Fibroblast of skin of right biceps (primary cell): ENCODE measurements around the gene MPV17L.
A peak's percentile ranks its signal among the peaks of the same experiment; 100 is the strongest.
"Not testable (repeated sequence)": the region's sequence is repeated elsewhere in the genome, so short reads cannot be mapped to it uniquely, and the experiment has no call there.

Experiments
- DNase-seq: peaks from one replicate; pipeline ENCODE4 v3.0.0-alpha.2; 2013

Gene MPV17L

DNA sequence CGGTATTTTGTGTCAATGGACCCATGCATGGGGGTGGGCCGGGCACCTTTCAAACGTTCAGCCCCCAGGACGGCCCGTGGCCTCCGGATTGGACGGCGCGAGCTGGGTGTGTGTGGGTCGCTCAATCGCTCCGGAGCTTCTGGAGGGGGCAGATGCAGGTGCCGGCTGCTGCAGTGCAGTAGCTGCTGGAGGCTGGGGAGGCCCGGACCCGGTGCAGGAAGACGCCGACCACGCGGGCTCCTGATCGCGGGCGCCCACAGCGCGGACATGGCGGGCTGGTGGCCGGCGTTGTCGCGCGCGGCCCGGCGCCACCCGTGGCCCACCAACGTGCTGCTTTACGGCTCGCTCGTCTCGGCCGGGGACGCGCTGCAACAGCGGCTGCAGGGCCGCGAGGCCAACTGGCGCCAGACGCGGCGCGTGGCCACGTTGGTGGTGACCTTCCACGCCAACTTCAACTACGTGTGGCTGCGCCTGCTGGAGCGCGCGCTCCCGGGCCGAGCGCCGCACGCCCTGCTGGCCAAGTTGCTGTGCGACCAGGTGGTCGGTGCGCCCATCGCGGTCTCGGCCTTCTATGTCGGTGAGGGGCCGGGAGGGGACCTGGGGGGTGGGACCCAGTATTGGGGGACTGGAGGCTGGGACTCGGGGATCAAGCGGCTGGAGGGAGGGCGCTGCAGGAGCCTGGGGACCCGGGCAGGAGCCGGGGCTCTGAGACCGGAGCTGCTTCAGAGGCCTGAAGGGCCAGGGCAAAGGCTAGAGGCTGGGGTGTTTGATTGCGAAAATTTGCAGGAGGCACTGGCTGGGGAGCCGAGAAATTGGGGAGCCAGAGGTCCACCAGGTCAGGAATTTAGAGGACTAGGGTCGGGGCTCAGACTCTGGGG, at the start of gene MPV17L:
MPV17L (plus strand) TSS at position 124 of the 878 bp plus-strand sequence; CDS start at position 268, 144 bp downstream.
- not testable (repeated sequence) for DNase-seq

DNA sequence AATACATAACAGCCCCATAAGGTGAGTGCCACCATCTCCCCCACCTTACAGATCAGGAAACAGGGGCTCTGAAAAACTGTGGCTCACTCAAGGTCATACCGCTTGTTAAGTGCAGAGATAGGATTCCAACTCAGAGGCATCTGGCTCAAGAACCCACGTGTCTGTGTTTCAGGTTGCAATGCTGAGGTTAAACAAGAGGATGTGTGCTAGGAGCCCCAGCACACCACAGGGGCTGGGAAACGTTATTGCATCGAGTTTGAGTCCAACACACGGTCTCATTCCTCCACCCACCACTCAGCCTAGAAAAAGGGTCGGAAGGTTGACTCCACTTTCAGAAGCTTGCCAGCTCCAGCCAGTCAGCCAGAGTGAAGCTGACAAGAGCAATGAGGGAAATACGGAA, 46.8 kb upstream of the MPV17L start:
- DNase-seq, result not testable (repeated sequence)

DNA sequence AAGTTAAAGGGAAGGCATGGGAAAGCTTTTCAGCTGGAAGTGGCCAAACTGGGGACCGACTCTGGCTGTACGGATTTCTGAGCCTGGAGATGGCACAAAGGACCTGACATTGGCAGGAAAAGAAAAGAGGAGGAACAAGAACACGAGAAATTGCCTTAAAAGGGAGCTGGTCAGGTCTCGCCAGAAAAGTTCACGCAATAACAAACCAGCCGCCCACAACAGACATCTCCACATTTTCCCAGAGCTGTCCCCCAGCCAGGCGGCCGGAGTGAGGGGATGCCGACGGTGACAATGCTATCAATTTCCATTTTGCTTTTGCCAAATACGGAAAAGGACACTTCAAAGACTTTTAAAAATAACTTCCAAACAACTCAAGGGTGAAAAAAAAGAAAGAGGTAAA, 44.3 kb upstream of the MPV17L start:
- not testable (repeated sequence) for DNase-seq

DNA sequence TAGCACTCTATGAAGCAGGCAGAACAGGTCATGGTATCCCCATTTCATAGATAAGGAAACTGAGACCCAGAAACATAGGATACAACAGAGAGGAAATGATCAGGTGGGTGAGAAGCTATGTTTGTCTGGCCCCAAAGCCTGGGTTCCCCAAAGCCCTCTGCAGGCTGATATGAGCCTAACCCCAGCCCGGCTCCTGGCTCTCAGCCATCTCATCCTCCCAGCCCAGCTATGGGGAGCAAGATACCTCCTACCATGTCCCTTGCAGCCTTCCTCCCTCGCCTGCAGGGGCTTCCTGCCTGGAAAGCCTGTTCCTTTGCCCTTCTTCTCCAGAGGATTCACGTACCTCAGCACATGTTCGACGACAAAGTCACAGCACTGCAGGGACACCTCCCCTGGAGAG, 43.8 kb upstream of the MPV17L start:
- not testable (repeated sequence) for DNase-seq

DNA sequence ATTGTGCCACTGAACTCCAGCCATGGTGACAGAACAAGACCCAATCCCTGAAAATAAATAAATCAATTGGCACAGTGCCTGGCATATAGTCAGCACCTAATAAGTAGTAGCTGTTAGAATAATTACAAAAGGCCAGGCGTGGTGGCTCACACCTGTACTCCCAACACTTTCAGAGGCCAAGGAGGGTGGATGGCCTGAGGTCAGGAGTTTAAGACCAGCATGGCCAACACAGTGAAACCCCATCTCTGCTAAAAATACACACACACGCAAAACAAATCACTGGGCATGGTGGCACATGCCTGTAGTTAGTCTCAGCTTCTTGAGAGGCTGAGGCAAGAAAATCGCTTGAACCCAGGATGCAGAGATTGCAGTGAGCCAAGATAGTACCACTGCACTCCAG, 42.7 kb upstream of the MPV17L start:
- DNase-seq, result not testable (repeated sequence)

DNA sequence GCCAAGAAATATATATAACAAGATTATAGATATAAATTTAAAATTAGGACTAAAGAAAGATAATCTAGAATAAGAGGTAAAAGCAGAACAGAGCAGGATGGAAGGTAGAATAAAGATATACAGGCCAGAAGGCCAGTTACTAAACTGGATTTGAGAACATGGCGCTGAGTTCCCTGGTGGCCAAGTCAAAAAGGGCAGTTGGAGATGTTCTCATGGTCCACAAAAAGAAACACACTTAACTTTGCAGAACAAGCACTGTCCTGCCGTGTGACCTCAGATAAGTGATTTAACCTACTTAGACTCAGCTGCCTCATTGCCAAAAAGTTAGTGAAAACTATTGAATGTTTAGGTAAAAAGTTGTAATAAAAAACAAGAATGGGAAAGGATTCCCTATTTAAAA, 40.7 kb upstream of the MPV17L start:
- not testable (repeated sequence) for DNase-seq

DNA sequence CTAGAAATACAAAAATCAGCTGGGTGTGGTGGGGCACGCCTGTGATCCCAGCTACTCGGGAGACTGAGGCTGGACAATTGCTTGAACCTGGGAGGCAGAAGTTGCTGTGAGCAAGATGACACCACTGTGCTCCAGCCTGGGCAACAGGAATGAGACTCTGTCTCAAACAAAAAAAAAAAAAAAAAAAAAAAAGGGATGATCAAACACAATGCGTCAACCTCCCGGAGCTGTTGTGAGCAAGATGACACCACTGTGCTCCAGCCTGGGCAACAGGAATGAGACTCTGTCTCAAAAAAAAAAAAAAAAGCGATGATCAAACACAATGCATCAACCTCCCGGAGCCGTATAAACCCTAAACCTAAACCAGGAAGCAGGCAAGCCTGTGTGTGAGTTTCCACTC, 38.1 kb upstream of the MPV17L start:
- DNase-seq, result not testable (repeated sequence)

DNA sequence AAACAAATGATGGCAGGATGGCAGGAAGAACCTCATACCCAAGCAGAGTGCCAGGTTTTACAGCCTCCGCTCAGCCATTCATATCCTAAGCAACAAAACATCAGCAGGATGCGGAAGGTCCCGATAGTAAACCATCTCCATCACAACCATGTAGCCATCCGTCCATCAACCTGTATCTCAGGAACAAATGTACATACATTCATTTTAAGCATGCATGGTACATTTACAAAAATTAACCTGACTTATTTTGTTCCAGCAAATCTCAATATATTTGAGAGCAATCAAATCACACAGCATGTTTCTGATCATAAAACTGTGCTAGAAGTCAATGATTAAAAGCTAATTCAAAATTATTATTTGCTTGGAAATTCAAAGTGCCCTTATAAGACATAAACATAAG, 17.4 kb upstream of the MPV17L start, which contains the start of gene NPIPA5:
NPIPA5 (minus strand) TSS at position 101 of the 400 bp plus-strand sequence; CDS start at position 101, 0 bp downstream.
- DNase-seq, result not testable (repeated sequence)

DNA sequence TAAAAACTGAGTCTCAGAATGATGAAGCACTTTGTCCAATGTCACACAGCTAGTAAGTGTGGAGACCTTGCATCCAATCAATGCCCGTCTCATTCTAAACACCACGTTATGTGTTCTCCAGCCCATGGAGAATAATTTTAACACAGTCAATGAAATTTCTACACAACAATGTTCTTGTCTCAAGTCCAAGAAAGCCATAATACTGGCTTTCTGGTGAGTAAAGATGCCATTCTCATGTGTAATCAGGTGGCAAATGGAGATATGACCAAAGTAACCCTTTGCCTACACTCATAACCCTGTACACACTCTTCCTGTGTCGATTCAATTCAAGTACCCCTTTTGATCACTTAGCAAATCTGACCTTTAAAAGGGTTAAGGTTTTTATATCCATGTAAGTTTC, 12.7 kb upstream of the MPV17L start:
- peak; percentile 6 for DNase-seq

DNA sequence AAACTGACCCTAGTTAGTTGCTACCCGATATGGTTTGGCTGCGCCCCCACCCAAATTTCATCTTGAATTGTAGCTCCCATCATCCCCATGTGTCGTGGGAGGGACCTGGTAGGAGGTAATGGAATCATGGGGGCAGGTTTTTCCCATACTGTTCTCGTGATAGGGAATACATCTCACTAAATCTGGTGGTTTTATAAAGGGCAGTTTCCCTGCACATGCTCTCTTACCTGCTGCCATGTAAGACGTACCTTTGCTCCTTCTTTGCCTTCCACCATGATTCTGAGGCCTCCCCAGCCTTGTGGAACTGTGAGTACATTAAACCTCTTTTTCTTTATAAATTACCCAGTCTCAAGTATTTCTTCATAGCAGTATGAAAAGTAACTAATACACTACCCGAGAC, 7.5 kb upstream of the MPV17L start:
- DNase-seq, result not testable (repeated sequence)

DNA sequence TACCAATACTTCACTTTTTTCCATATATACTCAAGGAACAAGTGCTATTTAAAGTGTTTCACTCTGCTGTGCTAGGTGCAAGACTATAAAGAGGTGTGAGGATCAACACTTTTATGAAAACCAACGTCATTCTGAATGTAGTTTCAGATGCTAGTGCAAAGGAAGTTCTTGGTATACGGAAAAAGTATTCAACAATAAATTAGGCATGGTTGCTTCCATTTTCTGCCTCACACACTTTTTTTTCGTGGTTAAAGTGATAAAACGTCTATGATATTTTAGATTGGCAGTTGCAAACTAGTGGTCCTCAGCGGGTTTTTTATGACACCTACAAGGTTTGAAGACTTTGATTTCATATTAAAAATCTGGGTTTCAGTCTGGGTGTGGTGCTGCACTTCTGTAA, 5.6 kb upstream of the MPV17L start:
- DNase-seq, result not testable (repeated sequence)

DNA sequence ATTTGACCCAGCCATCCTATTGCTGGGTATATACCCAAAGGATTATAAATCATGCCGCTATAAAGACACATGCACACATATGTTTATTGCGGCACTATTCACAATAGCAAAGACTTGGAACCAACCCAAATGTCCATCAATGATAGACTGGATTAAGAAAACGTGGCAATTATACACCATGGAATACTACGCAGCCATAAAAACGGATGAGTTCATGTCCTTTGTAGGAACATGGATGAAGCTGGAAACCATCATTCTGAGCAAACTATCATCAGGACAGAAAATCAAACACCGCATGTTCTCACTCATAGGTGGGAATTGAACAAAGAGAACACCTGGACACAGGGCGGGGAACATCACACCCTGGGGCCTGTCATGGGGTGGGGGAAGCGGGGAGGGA, 2.5 kb upstream of the MPV17L start:
- DNase-seq, result not testable (repeated sequence)

DNA sequence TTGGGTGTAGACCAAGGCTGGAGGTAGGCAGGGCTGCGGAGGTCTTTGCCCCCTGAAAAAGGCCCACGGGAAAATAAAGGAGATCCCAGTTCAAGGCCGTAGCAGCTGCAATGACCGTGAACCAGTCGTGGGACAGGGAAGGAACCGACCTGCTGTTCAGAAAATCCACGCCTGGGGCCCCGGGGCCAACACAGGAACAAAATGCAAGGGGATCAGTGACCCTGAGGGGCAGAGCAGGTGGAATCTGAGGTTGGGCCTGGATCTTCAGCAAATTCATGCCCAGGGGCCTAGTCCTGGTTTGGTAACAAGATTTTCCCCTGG, 915 bp downstream of the MPV17L start:
- DNase-seq, result not testable (repeated sequence)

DNA sequence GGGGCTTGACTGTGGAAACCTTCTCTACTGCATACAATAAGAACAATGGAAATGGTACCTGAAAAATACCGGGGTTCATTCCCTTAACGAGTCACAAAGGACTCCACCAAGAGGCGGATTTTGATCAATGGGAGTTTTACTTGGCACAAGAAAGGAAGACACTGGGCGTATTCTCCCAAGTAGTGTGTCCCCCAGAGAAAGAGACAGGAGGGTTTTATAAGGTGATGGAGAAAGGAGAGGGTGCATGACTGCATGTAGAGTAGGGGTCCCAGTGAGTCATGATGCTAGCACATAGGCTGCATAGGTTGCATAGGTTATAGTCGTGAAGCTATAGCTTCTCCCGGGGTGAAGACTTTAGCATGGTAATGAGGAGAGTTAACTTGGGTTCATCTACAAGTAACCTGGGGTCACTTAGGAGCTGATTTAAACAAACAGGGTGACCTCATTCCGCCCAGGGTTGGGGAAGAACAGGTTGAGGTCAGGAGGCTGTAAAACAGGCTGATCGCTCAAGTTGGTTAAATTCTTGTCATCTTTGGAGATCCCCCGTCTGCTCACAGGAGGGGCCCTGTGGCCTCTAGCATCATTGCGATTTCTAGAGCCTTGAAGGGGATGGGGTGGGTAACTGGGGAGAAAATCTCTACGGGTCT, 1.5 kb downstream of the MPV17L start:
- no peak for DNase-seq

DNA sequence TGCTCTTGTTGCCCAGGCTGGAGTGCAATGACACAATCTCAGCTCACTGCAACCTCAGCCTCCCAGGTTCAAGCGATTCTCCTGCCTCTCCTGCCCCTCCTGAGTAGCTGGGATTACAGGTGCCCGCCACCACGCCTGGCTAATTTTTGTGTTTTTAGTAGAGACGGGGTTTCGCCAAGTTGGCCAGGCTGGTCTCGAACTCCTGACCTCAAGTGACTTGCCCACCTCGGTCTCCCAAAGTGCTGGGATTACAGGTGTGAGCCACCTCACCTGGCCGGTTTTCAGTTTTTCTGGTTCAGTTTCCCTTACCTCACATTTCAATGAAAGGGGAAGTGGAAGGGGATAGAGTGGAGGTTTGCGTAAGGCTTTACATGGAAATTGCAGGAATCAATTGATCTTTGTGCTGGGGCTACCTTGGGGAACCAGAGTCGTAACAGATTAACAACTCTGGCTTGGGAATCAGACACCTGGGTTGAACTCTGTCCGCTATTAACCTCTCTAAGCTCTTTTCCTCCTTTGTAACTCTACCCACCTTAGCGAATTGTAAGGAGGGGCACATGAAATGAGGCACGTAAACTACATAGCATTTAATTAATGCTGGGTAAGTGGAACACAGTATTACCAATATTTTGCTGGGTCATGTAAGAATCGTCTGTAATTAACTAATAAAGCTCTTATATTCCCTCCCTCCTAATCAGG, 3.2 kb downstream of the MPV17L start:
- no peak for DNase-seq

DNA sequence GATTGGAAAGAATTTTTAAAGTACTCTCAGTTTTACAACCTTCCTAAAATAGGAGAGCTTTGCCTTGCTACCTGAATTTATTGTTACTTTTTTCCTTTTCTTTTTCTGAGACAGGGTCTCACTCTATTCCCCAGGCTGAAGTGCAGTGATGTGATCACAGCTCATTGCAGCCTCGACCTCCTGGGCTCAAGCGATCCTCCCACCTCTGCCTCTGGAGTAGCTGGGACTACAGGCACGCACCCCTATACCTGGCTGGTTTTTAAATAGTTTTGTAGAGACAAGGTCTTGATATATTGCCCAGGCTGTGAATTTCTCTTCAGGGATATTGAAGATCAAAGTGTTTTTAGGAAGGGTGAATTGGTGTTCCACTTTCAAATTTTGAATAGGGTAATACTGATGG, 3.8 kb downstream of the MPV17L start:
- no peak for DNase-seq

DNA sequence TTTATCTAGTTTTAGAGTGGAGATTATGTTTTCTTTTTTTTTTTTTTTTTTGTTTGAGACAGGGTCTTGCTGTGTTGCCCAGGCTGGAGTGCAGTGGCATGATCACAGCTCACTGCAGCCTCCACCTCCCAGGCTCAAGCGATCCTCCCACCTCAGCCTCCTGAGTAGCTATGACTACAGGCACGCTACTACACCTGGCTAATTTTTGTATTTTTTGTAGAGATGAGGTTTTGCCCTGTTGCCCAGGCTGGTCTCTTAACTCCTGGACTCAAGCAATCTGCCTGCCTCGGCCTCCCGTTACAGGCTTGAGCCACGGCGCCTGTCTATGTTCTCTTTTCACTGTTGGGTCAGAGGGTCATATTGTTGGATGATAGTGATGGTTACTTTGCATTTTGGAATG, 4.8 kb downstream of the MPV17L start:
- DNase-seq, result not testable (repeated sequence)

DNA sequence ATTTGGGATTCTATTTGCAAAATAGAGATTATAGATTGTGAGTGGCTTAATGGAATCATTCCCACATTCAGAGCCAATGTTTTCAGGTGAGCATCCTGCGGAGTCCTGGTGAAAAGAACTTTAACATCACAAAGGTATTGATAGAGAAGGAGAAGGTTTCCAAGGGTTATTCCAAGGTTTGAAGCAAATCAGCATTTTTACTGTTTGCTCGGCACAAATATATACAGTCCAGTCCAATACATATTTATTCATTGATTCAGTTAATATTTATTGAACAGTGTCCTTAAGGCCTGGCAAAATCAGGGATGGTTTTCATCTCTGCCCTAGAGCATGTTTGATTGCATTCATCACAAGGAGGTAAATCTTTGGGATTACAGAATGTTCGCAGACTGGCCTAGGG, 6.4 kb downstream of the MPV17L start:
- no peak for DNase-seq

DNA sequence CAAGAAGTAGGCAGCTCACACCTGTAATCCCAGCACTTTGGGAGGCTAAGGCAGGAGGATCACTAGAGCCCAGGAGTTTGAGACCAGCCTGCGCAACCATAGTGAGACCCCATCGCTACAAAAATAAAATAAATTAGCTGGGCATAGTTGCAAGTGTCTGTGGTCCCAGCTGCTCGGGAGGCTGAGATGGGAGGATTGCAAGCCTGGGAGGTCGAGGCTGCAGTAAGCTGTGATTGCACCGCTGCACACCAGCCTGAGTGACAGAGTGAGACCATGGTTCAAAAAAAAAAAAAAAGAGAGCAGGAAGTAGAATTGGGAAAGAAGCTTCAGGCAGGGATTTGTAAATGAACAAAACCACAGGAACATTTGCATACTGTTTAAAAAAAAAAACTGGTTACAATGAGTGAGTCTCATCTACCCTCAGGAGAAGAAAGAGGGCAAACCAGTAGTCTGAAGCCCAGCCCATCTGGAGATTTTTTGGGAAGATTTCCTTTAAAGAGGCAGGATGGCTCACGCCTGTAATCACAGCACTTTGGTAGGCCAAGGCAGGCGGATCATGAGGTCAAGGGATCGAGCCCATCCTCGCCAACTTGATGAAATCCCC, 7.9 kb downstream of the MPV17L start:
- DNase-seq, result no peak

DNA sequence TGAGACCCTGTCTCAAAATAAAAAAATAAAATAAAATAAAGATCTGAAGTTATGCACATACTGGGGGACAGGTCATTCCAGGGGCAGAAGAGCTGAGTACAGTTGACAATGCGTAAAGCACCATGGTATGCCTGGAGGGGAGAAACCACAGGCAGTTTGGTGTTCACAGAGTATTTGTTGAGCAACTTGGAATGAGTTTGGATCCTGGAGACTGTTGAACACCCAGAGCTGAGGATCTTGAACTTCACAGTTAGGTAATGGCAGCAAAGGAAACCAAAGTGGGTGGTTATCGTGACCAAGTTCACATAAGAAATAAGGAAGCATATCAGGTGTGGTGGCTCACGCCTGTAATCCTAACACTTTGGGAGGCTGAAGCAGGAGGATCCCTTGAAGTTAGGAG, 8.5 kb downstream of the MPV17L start:
- not testable (repeated sequence) for DNase-seq

DNA sequence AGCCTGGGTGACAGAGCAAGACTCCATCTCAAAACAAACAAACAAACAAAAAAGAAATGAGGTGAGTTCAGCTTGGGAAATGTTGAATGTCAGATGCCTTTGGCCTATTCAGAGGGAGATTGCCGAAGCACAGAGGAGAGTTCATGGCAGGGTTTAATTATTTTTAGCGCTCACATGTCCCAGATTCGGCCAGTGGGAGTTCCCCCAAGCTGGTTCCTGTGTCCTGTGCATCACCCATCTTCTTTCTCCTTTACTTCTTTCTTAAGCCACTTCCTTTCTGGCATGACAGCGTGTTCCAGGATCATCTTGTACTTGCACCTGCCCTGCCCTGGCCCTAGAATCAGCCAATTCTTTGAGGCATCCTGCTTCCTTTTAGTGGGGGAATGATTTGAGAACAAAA, 9.2 kb downstream of the MPV17L start:
- DNase-seq, result no peak

DNA sequence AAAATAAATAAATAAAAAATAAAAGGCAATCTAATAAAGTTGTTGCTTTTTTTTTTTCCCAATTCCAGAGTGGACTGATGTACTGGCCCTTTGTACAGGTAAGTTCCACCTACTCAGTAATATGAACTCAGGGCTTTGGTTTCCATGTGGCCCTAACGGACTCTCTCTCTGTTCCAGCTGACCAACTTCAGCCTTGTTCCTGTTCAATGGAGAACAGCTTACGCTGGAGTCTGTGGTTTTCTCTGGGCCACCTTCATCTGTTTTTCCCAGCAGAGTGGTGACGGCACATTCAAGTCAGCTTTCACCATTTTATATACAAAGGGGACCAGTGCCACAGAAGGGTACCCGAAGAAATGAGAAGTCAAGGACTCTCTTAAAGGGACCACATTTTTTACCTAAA, 12.2 kb downstream of the MPV17L start:
- not testable (repeated sequence) for DNase-seq

DNA sequence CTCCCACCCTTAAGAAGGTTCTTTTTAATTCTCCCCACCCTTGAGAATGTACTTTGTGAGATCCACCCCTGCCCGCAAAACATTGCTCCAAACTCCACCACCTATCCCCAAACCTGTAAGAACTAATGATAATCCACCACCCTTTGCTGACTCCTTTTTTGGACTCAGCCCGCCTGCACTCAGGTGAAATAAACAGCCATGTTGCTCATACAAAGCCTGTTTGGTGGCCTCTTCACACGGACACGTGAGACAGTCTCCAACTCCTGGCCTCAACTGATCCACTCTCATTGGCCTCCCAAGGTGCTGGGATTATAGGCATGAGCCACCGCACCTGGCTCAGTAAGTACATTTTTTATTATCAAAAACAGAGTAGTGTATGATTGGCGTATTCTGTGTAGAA, 13.9 kb downstream of the MPV17L start:
- DNase-seq, result not testable (repeated sequence)
